Stimulated activated CD8-positive, alpha-beta memory T cell treated with anti-CD3 and anti-CD28 coated beads, Interleukin-7, amount 100 ng/mL, for 1 hour (primary cell): ENCODE data around the gene PKHD1.
"Not testable (repeated sequence)": the region's sequence is repeated elsewhere in the genome, so short reads cannot be mapped to it uniquely, and the experiment has no call there.

Experiments used
- DNase-seq, 2 donors: peaks; one replicate each; pipeline ENCODE4 v3.0.0-alpha.2; 2020; ENCODE audit warnings: low read depth in 2 of 2

PKHD1 gene

GRCh38 chr6:51932956-51933355 lies 154.5 kb downstream of the PKHD1 start:
- DNase-seq, result no peak

- DNase-seq, result no peak
Measured at GRCh38 chr6:51930602-51931001, 156.8 kb downstream of the PKHD1 start.

GRCh38 chr6:51929934-51930574 lies 157.4 kb downstream of the PKHD1 start:
- no peak for DNase-seq

GRCh38 chr6:51928320-51928719 lies 159.1 kb downstream of the PKHD1 start:
- DNase-seq, result no peak

- DNase-seq, result no peak
Measured at GRCh38 chr6:51927450-51927849, 160.0 kb downstream of the PKHD1 start.

- DNase-seq, result no peak
Measured at GRCh38 chr6:51926125-51926524, 161.3 kb downstream of the PKHD1 start.

GRCh38 chr6:51922479-51922878 lies 164.9 kb downstream of the PKHD1 start:
- DNase-seq, result not testable (repeated sequence)

- DNase-seq, result not testable (repeated sequence)
Measured at GRCh38 chr6:51918347-51918746, 169.1 kb downstream of the PKHD1 start.

- DNase-seq, result no peak
Measured at GRCh38 chr6:51915098-51915497, 172.3 kb downstream of the PKHD1 start.

- no peak for DNase-seq
Measured at GRCh38 chr6:51913265-51913664, 174.1 kb downstream of the PKHD1 start.

- no peak for DNase-seq
Measured at GRCh38 chr6:51910851-51911250, 176.6 kb downstream of the PKHD1 start.

GRCh38 chr6:51908243-51908642 lies 179.2 kb downstream of the PKHD1 start:
- no peak for DNase-seq

GRCh38 chr6:51901766-51902764 lies 185.3 kb downstream of the PKHD1 start:
- DNase-seq, result no peak

- DNase-seq, result no peak
Measured at GRCh38 chr6:51893366-51893765, 194.0 kb downstream of the PKHD1 start.

GRCh38 chr6:51892750-51893149 lies 194.7 kb downstream of the PKHD1 start:
- DNase-seq, result no peak

- no peak for DNase-seq
Measured at GRCh38 chr6:51892339-51892738, 195.1 kb downstream of the PKHD1 start.

- DNase-seq, result no peak
Measured at GRCh38 chr6:51891784-51892183, 195.6 kb downstream of the PKHD1 start.

GRCh38 chr6:51887859-51888258 lies 199.6 kb downstream of the PKHD1 start:
- no peak for DNase-seq

- DNase-seq, result no peak
Measured at GRCh38 chr6:51885957-51886356, 201.5 kb downstream of the PKHD1 start.

GRCh38 chr6:51868591-51869355 lies 218.6 kb downstream of the PKHD1 start:
- no peak for DNase-seq

- no peak for DNase-seq
Measured at GRCh38 chr6:51866867-51867266, 220.5 kb downstream of the PKHD1 start.

- no peak for DNase-seq
Measured at GRCh38 chr6:51865996-51866395, 221.4 kb downstream of the PKHD1 start.
